SK-N-SH (cell line): ENCODE data around the gene ITGA4. TPM values are rescaled to one million over a fixed set of nuclear protein-coding genes. Genes with fewer than 3 reads are reported as not detected.

Experiments used
- CTCF ChIA-PET: fragments of 300-600, 350-600 bp; formaldehyde crosslinking; extraction: SDS; loops from one replicate; lab custom pipeline; 2021; lab: Yijun Ruan, JAX
- POLR2A ChIA-PET: fragments of 350-600 bp; sonication (Branson Sonifier 250); formaldehyde crosslinking; extraction: SDS; loops from one replicate; lab custom pipeline; 2020; ENCODE audit warnings: antibody characterized with exemption, inconsistent platforms; lab: Yijun Ruan, JAX
- DNase-seq: peaks from one replicate; pipeline ENCODE4 v3.0.0; 2012
- H2AFZ ChIP-seq: fragments of 200-600 bp; sonication (generic); 2 replicates; pipeline ENCODE4 v1.8.1; 2016; ENCODE audit warnings: antibody characterized with exemption, mild to moderate bottlenecking, low read depth
- H3F3A ChIP-seq: fragments of 200-600 bp; sonication (generic); replicated peaks from 2 replicates; pipeline ENCODE3; 2016; ENCODE audit warnings: antibody characterized with exemption, mild to moderate bottlenecking; ENCODE audit not compliant: insufficient read depth
- H3K27ac ChIP-seq, 2 experiments: fragments of 200-500 bp in 1 of 2; fragments of 200-600 bp in 1 of 2; sonication (Bioruptor generic) in 1 of 2; sonication (generic), shearing (Covaris generic) in 1 of 2; 2 replicates each; pipeline versions ENCODE4 v1.5.1 to v1.6.1; 2014 to 2016; ENCODE audit warnings: low read depth in 2 of 2, inconsistent platforms in 1 of 2, low read length in 1 of 2, mild to moderate bottlenecking in 1 of 2, mixed read lengths in 1 of 2
- H3K27me3 ChIP-seq: fragments of 200-600 bp; sonication (generic), shearing (Covaris generic); 2 replicates; pipeline ENCODE4 v1.6.1; 2016; ENCODE audit warnings: mixed run types; ENCODE audit not compliant: insufficient read depth
- H3K36me3 ChIP-seq, 2 experiments: fragments of 200-500 bp in 1 of 2; fragments of 200-600 bp in 1 of 2; sonication (Bioruptor generic) in 1 of 2; sonication (generic) in 1 of 2; replicated peaks in 1 of 2; 2 replicates each; pipeline versions ENCODE3 to v1.5.1; 2014 to 2016; ENCODE audit warnings: low read length in 1 of 2, mild to moderate bottlenecking in 1 of 2; ENCODE audit not compliant: insufficient read depth in 2 of 2, control insufficient read depth in 1 of 2
- H3K4me1 ChIP-seq, 2 experiments: fragments of 200-500 bp in 1 of 2; fragments of 200-600 bp in 1 of 2; sonication (Bioruptor generic) in 1 of 2; sonication (generic), shearing (Covaris generic) in 1 of 2; 2 replicates each; pipeline versions ENCODE4 v1.5.1 to v1.6.1; 2014 to 2016; ENCODE audit warnings: low read depth in 1 of 2, low read length in 1 of 2, mixed run types in 1 of 2; ENCODE audit not compliant: insufficient read depth in 2 of 2, control insufficient read depth in 1 of 2
- H3K4me2 ChIP-seq: fragments of 200-600 bp; sonication (generic), shearing (Covaris generic); 2 replicates; pipeline ENCODE4 v1.6.1; 2017; ENCODE audit warnings: mixed run types
- H3K4me3 ChIP-seq, 2 experiments: fragments of 200-500 bp in 1 of 2; fragments of 200-600 bp in 1 of 2; sonication (Bioruptor generic) in 1 of 2; sonication (generic), shearing (Covaris generic) in 1 of 2; 2 replicates each; pipeline versions ENCODE4 v1.5.1 to v1.8.1; 2014 to 2016; ENCODE audit warnings: low read depth in 2 of 2, inconsistent platforms in 1 of 2, low read length in 1 of 2, mild to moderate bottlenecking in 1 of 2, mixed read lengths in 1 of 2, moderate library complexity in 1 of 2
- H3K79me2 ChIP-seq: fragments of 200-600 bp; sonication (generic); 2 replicates; pipeline ENCODE4 v1.8.1; 2017; ENCODE audit warnings: mild to moderate bottlenecking; ENCODE audit not compliant: insufficient read depth
- H3K9ac ChIP-seq: fragments of 200-600 bp; sonication (generic); 2 replicates; pipeline ENCODE4 v1.6.1; 2017; ENCODE audit warnings: mixed run types
- H3K9me2 ChIP-seq: fragments of 200-600 bp; sonication (generic); 2 replicates; pipeline ENCODE4 v1.6.1; 2017; ENCODE audit warnings: mixed run types
- H3K9me3 ChIP-seq: fragments of 200-600 bp; sonication (generic); 2 replicates; pipeline ENCODE4 v1.6.1; 2017; ENCODE audit warnings: mixed run types, mild to moderate bottlenecking, moderate library complexity
- H4K20me1 ChIP-seq: fragments of 200-600 bp; sonication (generic); 2 replicates; pipeline ENCODE4 v1.6.1; 2017; ENCODE audit warnings: mild to moderate bottlenecking, mixed run types; ENCODE audit not compliant: insufficient read depth
- ELF1 ChIP-seq: IDR thresholded peaks from 2 replicates; pipeline ENCODE4 v1.4.0; 2012
- EP300 ChIP-seq, 2 experiments: IDR thresholded peaks; 2 replicates each; pipeline versions ENCODE4 v1.4.0 to v1.6.1; 2012; ENCODE audit warnings: borderline replicate concordance in 1 of 2, low read depth in 1 of 2, low read length in 1 of 2
- EZH2phosphoT487 ChIP-seq: fragments of 200-600 bp; sonication (generic); IDR thresholded peaks from 2 replicates; pipeline ENCODE4 v1.6.1; 2017; ENCODE audit warnings: low read depth, mixed run types, mild to moderate bottlenecking, antibody characterized with exemption, moderate library complexity, borderline replicate concordance
- FOXM1 ChIP-seq: IDR thresholded peaks from 2 replicates; pipeline ENCODE4 v1.4.0; 2012; ENCODE audit warnings: low read depth, mild to moderate bottlenecking
- JUND ChIP-seq: IDR thresholded peaks from 2 replicates; pipeline ENCODE4 v1.4.0; 2012
- MXI1 ChIP-seq: IDR thresholded peaks from 2 replicates; pipeline ENCODE4 v1.6.1; 2012; ENCODE audit warnings: mild to moderate bottlenecking, low read depth, low read length, improper control_type of control experiment
- NRF1 ChIP-seq: IDR thresholded peaks from 2 replicates; pipeline ENCODE4 v1.6.1; 2012; ENCODE audit warnings: low read depth, mild to moderate bottlenecking, low read length
- RAD21 ChIP-seq: IDR thresholded peaks from 2 replicates; pipeline ENCODE4 v1.6.1; 2012; ENCODE audit warnings: mild to moderate bottlenecking, low read length
- RFX5 ChIP-seq: IDR thresholded peaks from 2 replicates; pipeline ENCODE4 v1.6.1; 2012; ENCODE audit warnings: mild to moderate bottlenecking, improper control_type of control experiment, low read length
- SIN3A ChIP-seq: IDR thresholded peaks from 2 replicates; pipeline ENCODE4 v1.6.1; 2012; ENCODE audit warnings: low read depth, mild to moderate bottlenecking, low read length, moderate library complexity, borderline replicate concordance
- SMC3 ChIP-seq: IDR thresholded peaks from 2 replicates; pipeline ENCODE4 v1.6.1; 2012; ENCODE audit warnings: low read depth, low read length, improper control_type of control experiment
- TAF1 ChIP-seq: IDR thresholded peaks from 2 replicates; pipeline ENCODE4 v1.6.1; 2012; ENCODE audit warnings: low read depth, mild to moderate bottlenecking, low read length, moderate library complexity, borderline replicate concordance
- TEAD4 ChIP-seq: IDR thresholded peaks from 2 replicates; pipeline ENCODE4 v1.4.0; 2012; ENCODE audit warnings: mild to moderate bottlenecking, borderline replicate concordance; ENCODE audit not compliant: insufficient read depth
- YY1 ChIP-seq: IDR thresholded peaks from 2 replicates; pipeline ENCODE4 v1.4.0; 2012; ENCODE audit warnings: low read depth, mild to moderate bottlenecking
- WGBS: methylation state at CpG from one replicate; pipeline ENCODE4 v1.1.6; 2017; ENCODE audit warnings: low lambda C conversion rate; 5-methylcytosine and 5-hydroxymethylcytosine counted together
- polyA plus RNA-seq, 3 experiments: library from polyadenylated mRNA; depleted of rRNA; stranded (reverse); fragments of >200 nt; gene quantifications; 2 replicates each; pipeline ENCODE4 v1.2.3, GENCODE V29; 2012
- TF ChIP-seq, protein P1 (sequence below): IDR thresholded peaks from 2 replicates; pipeline ENCODE4 v1.4.0; 2012; ENCODE audit warnings: low read depth
- TF ChIP-seq, protein P2 (sequence below): fragments of 200-600 bp; sonication (generic); IDR thresholded peaks from 2 replicates; pipeline ENCODE4 v1.6.1; 2017; ENCODE audit warnings: antibody characterized with exemption, mild to moderate bottlenecking, moderate library complexity
- TF ChIP-seq, protein P3 (sequence below): IDR thresholded peaks from 2 replicates; pipeline ENCODE4 v1.4.0; 2012; ENCODE audit warnings: low read depth, borderline replicate concordance

Gene ITGA4
- polyA plus RNA-seq (2012; rRNA removed): 10.5 and 12.5 TPM in 2 replicates
- 14.1 and 15.4 TPM in 2 replicates for polyA plus RNA-seq (2012; cell fraction: cytosol; rRNA removed)
- polyA plus RNA-seq (2012; cell fraction: nucleus; rRNA removed): 7.0 and 12.7 TPM in 2 replicates

DNA sequence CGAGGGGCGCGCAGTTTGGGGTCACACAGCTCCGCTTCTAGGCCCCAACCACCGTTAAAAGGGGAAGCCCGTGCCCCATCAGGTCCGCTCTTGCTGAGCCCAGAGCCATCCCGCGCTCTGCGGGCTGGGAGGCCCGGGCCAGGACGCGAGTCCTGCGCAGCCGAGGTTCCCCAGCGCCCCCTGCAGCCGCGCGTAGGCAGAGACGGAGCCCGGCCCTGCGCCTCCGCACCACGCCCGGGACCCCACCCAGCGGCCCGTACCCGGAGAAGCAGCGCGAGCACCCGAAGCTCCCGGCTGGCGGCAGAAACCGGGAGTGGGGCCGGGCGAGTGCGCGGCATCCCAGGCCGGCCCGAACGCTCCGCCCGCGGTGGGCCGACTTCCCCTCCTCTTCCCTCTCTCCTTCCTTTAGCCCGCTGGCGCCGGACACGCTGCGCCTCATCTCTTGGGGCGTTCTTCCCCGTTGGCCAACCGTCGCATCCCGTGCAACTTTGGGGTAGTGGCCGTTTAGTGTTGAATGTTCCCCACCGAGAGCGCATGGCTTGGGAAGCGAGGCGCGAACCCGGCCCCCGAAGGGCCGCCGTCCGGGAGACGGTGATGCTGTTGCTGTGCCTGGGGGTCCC is at the start of gene ITGA4:
Gene ITGA4, plus strand, starts transcription at position 266 of the 620 bp plus-strand sequence. Its CDS starts 269 bp downstream, at position 535.
- Histone ChIP-seq H3K9me3 (no peaks in the 10 kb centered on the region), H3K36me3 (no peaks in the 10 kb centered on the region), H3K27ac (peak within 1 kb of the TSS in 1 of 2 experiments; percentile 42; a peak in 1 of 4 replicates), H2AFZ (peak within 1 kb of the TSS; percentile 95), H3K4me1 (peaks cover 0 to 14% of the 10 kb centered on the region in 2 experiments; a peak in 2 of 4 replicates), H3K9ac (peak within 1 kb of the TSS; percentile 77), H3K9me2 (no peaks in the 10 kb centered on the region), H4K20me1 (no peaks in the 10 kb centered on the region), H3F3A (peaks cover 18% of the 10 kb centered on the region), H3K4me3 (peak within 1 kb of the TSS; percentile 74 to 82), H3K27me3 (no peaks in the 10 kb centered on the region), H3K4me2 (peak within 1 kb of the TSS; percentile 87), H3K79me2 (peaks cover 20% of the 10 kb centered on the region; the same call in 1 of the 2 replicates)
- peak; percentile 92 for DNase-seq
- ChIA-PET POLR2A (interaction anchor here (1.4 kb wide), 1 partner anchor 9 kb away, joined by 3 read pairs; no protein-coding TSS in a partner anchor), CTCF (interaction anchor here (0.6 to 6.9 kb wide), 40 partner anchors 9 to 1333 kb away, joined by 3 to 65 read pairs (median 4); no protein-coding TSS in a partner anchor)
- 7% methylated on average over 21 of the region's 67 CpGs for WGBS
- peak; percentile 89 for TF ChIP-seq SMC3
- TF ChIP-seq NRF1: peak; percentile 40; the same call in 1 of the 2 replicates
- TF ChIP-seq, protein P1, sequence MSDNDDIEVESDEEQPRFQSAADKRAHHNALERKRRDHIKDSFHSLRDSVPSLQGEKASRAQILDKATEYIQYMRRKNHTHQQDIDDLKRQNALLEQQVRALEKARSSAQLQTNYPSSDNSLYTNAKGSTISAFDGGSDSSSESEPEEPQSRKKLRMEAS: peak; percentile 51
- TF ChIP-seq EP300 (IDR thresholded peaks at IDR 0.05; ENCODE audit: borderline replicate concordance in 1 of 2, low read depth in 1 of 2, low read length in 1 of 2): no peak
- TF ChIP-seq, protein P2, sequence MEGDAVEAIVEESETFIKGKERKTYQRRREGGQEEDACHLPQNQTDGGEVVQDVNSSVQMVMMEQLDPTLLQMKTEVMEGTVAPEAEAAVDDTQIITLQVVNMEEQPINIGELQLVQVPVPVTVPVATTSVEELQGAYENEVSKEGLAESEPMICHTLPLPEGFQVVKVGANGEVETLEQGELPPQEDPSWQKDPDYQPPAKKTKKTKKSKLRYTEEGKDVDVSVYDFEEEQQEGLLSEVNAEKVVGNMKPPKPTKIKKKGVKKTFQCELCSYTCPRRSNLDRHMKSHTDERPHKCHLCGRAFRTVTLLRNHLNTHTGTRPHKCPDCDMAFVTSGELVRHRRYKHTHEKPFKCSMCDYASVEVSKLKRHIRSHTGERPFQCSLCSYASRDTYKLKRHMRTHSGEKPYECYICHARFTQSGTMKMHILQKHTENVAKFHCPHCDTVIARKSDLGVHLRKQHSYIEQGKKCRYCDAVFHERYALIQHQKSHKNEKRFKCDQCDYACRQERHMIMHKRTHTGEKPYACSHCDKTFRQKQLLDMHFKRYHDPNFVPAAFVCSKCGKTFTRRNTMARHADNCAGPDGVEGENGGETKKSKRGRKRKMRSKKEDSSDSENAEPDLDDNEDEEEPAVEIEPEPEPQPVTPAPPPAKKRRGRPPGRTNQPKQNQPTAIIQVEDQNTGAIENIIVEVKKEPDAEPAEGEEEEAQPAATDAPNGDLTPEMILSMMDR: peak; percentile 71
- no peak for TF ChIP-seq FOXM1
- TF ChIP-seq TAF1: peak; percentile 28
- TF ChIP-seq TEAD4: no peak
- TF ChIP-seq RAD21: peak; percentile 79
- TF ChIP-seq SIN3A: peak; percentile 69; the same call in 1 of the 2 replicates
- no peak for TF ChIP-seq ELF1
- peak; percentile 42 for TF ChIP-seq MXI1
- TF ChIP-seq JUND: no peak
- TF ChIP-seq, protein P3, sequence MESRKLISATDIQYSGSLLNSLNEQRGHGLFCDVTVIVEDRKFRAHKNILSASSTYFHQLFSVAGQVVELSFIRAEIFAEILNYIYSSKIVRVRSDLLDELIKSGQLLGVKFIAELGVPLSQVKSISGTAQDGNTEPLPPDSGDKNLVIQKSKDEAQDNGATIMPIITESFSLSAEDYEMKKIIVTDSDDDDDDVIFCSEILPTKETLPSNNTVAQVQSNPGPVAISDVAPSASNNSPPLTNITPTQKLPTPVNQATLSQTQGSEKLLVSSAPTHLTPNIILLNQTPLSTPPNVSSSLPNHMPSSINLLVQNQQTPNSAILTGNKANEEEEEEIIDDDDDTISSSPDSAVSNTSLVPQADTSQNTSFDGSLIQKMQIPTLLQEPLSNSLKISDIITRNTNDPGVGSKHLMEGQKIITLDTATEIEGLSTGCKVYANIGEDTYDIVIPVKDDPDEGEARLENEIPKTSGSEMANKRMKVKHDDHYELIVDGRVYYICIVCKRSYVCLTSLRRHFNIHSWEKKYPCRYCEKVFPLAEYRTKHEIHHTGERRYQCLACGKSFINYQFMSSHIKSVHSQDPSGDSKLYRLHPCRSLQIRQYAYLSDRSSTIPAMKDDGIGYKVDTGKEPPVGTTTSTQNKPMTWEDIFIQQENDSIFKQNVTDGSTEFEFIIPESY: no peak
- TF ChIP-seq YY1: 0 out of 2 replicates have a peak, but pooled peaks have one; percentile 24
- no peak for TF ChIP-seq RFX5
- no peak for TF ChIP-seq EZH2phosphoT487
